SH-SY5Y (cell line): ENCODE results near the gene BABAM2.

Experiments used
- GATA2 ChIP-seq: IDR thresholded peaks from 2 replicates; pipeline ENCODE4 v1.6.1; 2011; ENCODE audit warnings: mild to moderate bottlenecking, low read depth, low read length
- GATA3 ChIP-seq: IDR thresholded peaks from 2 replicates; pipeline ENCODE4 v1.6.1; 2011; ENCODE audit warnings: low read depth, mild to moderate bottlenecking, low read length, moderate library complexity

DNA sequence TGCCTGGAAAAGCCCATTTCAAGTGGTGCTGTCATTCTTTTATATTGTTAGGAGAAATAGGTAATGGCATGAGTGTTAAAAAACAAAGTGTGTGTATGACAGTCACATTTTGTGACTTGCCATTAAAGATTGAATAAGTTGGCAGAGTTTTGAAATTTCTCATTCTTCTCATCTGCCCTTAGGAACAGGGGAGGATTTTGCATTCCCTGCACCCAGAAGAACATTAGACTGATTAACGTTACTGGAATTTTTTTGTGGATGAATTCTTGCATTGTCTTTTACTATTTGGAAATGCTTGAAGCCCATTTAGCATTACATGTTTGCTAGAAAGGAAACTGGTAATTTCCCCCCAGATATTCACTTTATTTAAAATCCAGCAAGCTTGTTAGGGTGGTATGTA, 162.2 kb downstream of the BABAM2 start:
- no peak for TF ChIP-seq GATA2
- no peak for TF ChIP-seq GATA3
